ENCODE results near the gene CTU1. TPM values are rescaled to one million over a fixed set of nuclear protein-coding genes. Genes with fewer than 3 reads are reported as not detected.
"Not testable (repeated sequence)": the region's sequence is repeated elsewhere in the genome, so short reads cannot be mapped to it uniquely, and the experiment has no call there.

CTU1 gene
- total RNA-seq, 2 experiments from 2014 or later: 10.6 to 11.1 TPM

- Mint-ChIP-seq H3K27ac (no peak overlapping the region), H3K4me1 (ENCODE audit: low read depth) (no peaks in the 10 kb centered on the region), H3K9me3 (no peaks in the 10 kb centered on the region), H3K4me3 (no peak overlapping the region), H3K27me3 (no peaks in the 10 kb centered on the region), H3K36me3 (ENCODE audit: low read depth) (no peaks in the 10 kb centered on the region)
- ATAC-seq (no peak), DNase-seq (no peak)
- intact Hi-C loops (cut with micrococcal nuclease): no loop called here
- ChIA-PET CTCF (interaction anchor here (0.6 to 2.5 kb wide), 6 partner anchors 8 to 87 kb away, joined by 3 to 17 read pairs (median 4); no protein-coding TSS in a partner anchor), POLR2A (no interaction called here)
- no peak for TF ChIP-seq CTCF (IDR thresholded peaks at IDR 0.05)
These were observed 39.5 kb upstream of the CTU1 start for GRCh38 chr19:51147663-51148062.

GRCh38 chr19:51146751-51147150 is 38.5 kb upstream of the CTU1 start:
- intact Hi-C loops (cut with micrococcal nuclease): no loop called here
- H3K4me1 Mint-ChIP-seq (ENCODE audit: low read depth): no peaks in the 10 kb centered on the region

GRCh38 chr19:51145916-51146493 is 37.8 kb upstream of the CTU1 start:
- H3K27ac Mint-ChIP-seq: no peak overlapping the region
- no peak for TF ChIP-seq CTCF (IDR thresholded peaks at IDR 0.05)
- POLR2A ChIA-PET: interaction anchor here (0.8 kb wide), 1 partner anchor 44 kb away, joined by 3 read pairs; no protein-coding TSS in a partner anchor

More at GRCh38 chr19:51146751-51147150, 38.5 kb upstream of the CTU1 start:
- Mint-ChIP-seq H3K27me3 (no peaks in the 10 kb centered on the region), H3K4me3 (no peak overlapping the region), H3K36me3 (ENCODE audit: low read depth) (no peaks in the 10 kb centered on the region), H3K9me3 (no peaks in the 10 kb centered on the region), H3K27ac (no peak overlapping the region)
- no peak for TF ChIP-seq CTCF (IDR thresholded peaks at IDR 0.05)
- ChIA-PET CTCF (interaction anchor here (1.4 to 2.5 kb wide), 4 partner anchors 9 to 15 kb away, joined by 3 to 17 read pairs (median 5); no protein-coding TSS in a partner anchor), POLR2A (no interaction called here)
- no peak for ATAC-seq
- DNase-seq: no peak

GRCh38 chr19:51144482-51145045 is 36.4 kb upstream of the CTU1 start:
- intact Hi-C loops (cut with micrococcal nuclease): no loop called here
- CTCF ChIA-PET: interaction anchor here (0.8 kb wide), 1 partner anchor 14 kb away, joined by 3 read pairs; no protein-coding TSS in a partner anchor
- POLR2A ChIA-PET: no interaction called here
- H3K36me3 Mint-ChIP-seq (ENCODE audit: low read depth): no peaks in the 10 kb centered on the region
- no peaks in the 10 kb centered on the region for H3K9me3 Mint-ChIP-seq
- H3K4me1 Mint-ChIP-seq (ENCODE audit: low read depth): no peaks in the 10 kb centered on the region
- TF ChIP-seq CTCF (IDR thresholded peaks at IDR 0.05): no peak
- H3K27me3 Mint-ChIP-seq: no peaks in the 10 kb centered on the region
- no peak for ATAC-seq
- no peak overlapping the region for H3K27ac Mint-ChIP-seq
- H3K4me3 Mint-ChIP-seq: no peak overlapping the region
- no peak for DNase-seq

More at GRCh38 chr19:51145916-51146493, 37.8 kb upstream of the CTU1 start:
- intact Hi-C loops (cut with micrococcal nuclease): no loop called here
- no peaks in the 10 kb centered on the region for H3K9me3 Mint-ChIP-seq
- CTCF ChIA-PET: interaction anchor here (1.2 to 1.4 kb wide), 2 partner anchors 12 to 14 kb away, joined by 4 to 7 read pairs; no protein-coding TSS in a partner anchor
- ATAC-seq (no peak), DNase-seq (no peak)
- no peak overlapping the region for H3K4me3 Mint-ChIP-seq
- no peaks in the 10 kb centered on the region for H3K36me3 Mint-ChIP-seq (ENCODE audit: low read depth)
- H3K27me3 Mint-ChIP-seq: no peaks in the 10 kb centered on the region
- no peaks in the 10 kb centered on the region for H3K4me1 Mint-ChIP-seq (ENCODE audit: low read depth)

- POLR2A ChIA-PET: no interaction called here
- no peak for DNase-seq
- intact Hi-C loops (cut with micrococcal nuclease): no loop called here
- Mint-ChIP-seq H3K9me3 (no peaks in the 10 kb centered on the region), H3K36me3 (ENCODE audit: low read depth) (no peaks in the 10 kb centered on the region), H3K4me1 (ENCODE audit: low read depth) (peaks cover 2% of the 10 kb centered on the region), H3K4me3 (no peak overlapping the region), H3K27me3 (no peaks in the 10 kb centered on the region), H3K27ac (no peak overlapping the region)
- TF ChIP-seq CTCF (IDR thresholded peaks at IDR 0.05): no peak
- CTCF ChIA-PET: interaction anchor here (0.8 kb wide), 1 partner anchor 15 kb away, joined by 3 read pairs; no protein-coding TSS in a partner anchor
- ATAC-seq: no peak
These were observed 35.3 kb upstream of the CTU1 start for GRCh38 chr19:51143486-51143885.

GRCh38 chr19:51142809-51143475 is 34.7 kb upstream of the CTU1 start:
- H3K27ac Mint-ChIP-seq; H3K4me3 Mint-ChIP-seq; H3K27me3 Mint-ChIP-seq; intact Hi-C loops (cut with micrococcal nuclease); ATAC-seq; H3K36me3 Mint-ChIP-seq (ENCODE audit: low read depth); DNase-seq; POLR2A ChIA-PET; CTCF ChIA-PET; H3K9me3 Mint-ChIP-seq; H3K4me1 Mint-ChIP-seq (ENCODE audit: low read depth): not testable (repeated sequence)
